ENCODE data around the gene DYRK1A. TPM values are rescaled to one million over a fixed set of nuclear protein-coding genes. Genes with fewer than 3 reads are reported as not detected.
A peak's percentile ranks its signal among the peaks of the same experiment; 100 is the strongest.
"Not testable (repeated sequence)": the region's sequence is repeated elsewhere in the genome, so short reads cannot be mapped to it uniquely, and the experiment has no call there.

The DYRK1A gene
- total RNA-seq = 100 to 1,000 TPM in 1 of 2 experiments, 10 to 100 TPM in 1; 85.6 to 108 TPM

GRCh38 chr21:37366482-37367316 is at the start of gene DYRK1A:
TSS of gene DYRK1A (plus strand) at chr21:37366773. CDS start at chr21:37420375, 53,602 bp downstream.
- Mint-ChIP-seq H3K9me3 (no peaks in the 10 kb centered on the region), H3K27ac (peak within 1 kb of the TSS; percentile 100), H3K27me3 (no peaks in the 10 kb centered on the region), H3K36me3 (ENCODE audit: low read depth) (peaks cover 16% of the 10 kb centered on the region), H3K4me1 (peaks cover 49% of the 10 kb centered on the region), H3K4me3 (peak within 1 kb of the TSS; percentile 99)
- DNase-seq = peak; percentile 99
- CTCF ChIA-PET = interaction anchor here (0.6 kb wide), 2 partner anchors 367 to 491 kb away, joined by 3 to 4 read pairs; no protein-coding TSS in a partner anchor
- POLR2A ChIA-PET = interaction anchor here (0.6 to 2.3 kb wide), 3 partner anchors 99 to 401 kb away, joined by 3 to 8 read pairs (median 4); partner anchors contain the start of gene VPS26C

GRCh38 chr21:37319551-37319950 is 47.0 kb upstream of the DYRK1A start:
- Mint-ChIP-seq H3K9me3 (peaks cover 9% of the 10 kb centered on the region), H3K27me3 (peaks cover 15% of the 10 kb centered on the region), H3K27ac (no peak overlapping the region), H3K4me3 (no peak overlapping the region), H3K4me1 (no peaks in the 10 kb centered on the region), H3K36me3 (ENCODE audit: low read depth) (peaks cover 3% of the 10 kb centered on the region)
- CTCF ChIA-PET = interaction anchor here (0.9 kb wide), 1 partner anchor 22 kb away, joined by 3 read pairs; no protein-coding TSS in a partner anchor
- DNase-seq = no peak
- POLR2A ChIA-PET = no interaction called here

GRCh38 chr21:37322084-37322483 is 44.5 kb upstream of the DYRK1A start:
- CTCF ChIA-PET = interaction anchor here (0.6 to 0.7 kb wide), 2 partner anchors 37 to 941 kb away, joined by 3 read pairs; no protein-coding TSS in a partner anchor
- Mint-ChIP-seq H3K27me3 (peaks cover 11% of the 10 kb centered on the region), H3K36me3 (ENCODE audit: low read depth) (peaks cover 3% of the 10 kb centered on the region), H3K9me3 (peaks cover 7% of the 10 kb centered on the region), H3K4me3 (no peak overlapping the region), H3K27ac (no peak overlapping the region), H3K4me1 (no peaks in the 10 kb centered on the region)
- POLR2A ChIA-PET = no interaction called here
- no peak for DNase-seq

GRCh38 chr21:37324558-37324957 is 42.0 kb upstream of the DYRK1A start:
- no peak for DNase-seq
- Mint-ChIP-seq H3K27me3 (peaks cover 11% of the 10 kb centered on the region), H3K4me1 (no peaks in the 10 kb centered on the region), H3K36me3 (ENCODE audit: low read depth) (peaks cover 1% of the 10 kb centered on the region), H3K27ac (no peak overlapping the region), H3K4me3 (no peak overlapping the region), H3K9me3 (peaks cover 4% of the 10 kb centered on the region)
- CTCF ChIA-PET = no interaction called here
- POLR2A ChIA-PET = no interaction called here

GRCh38 chr21:37328147-37328546 is 38.4 kb upstream of the DYRK1A start:
- H3K4me3 Mint-ChIP-seq; H3K9me3 Mint-ChIP-seq; H3K36me3 Mint-ChIP-seq (ENCODE audit: low read depth); H3K27ac Mint-ChIP-seq; H3K27me3 Mint-ChIP-seq; H3K4me1 Mint-ChIP-seq; POLR2A ChIA-PET; CTCF ChIA-PET; DNase-seq: not testable (repeated sequence)

- H3K27me3 Mint-ChIP-seq = peaks cover 3% of the 10 kb centered on the region
- POLR2A ChIA-PET = no interaction called here
- no peak overlapping the region for H3K27ac Mint-ChIP-seq
- DNase-seq = no peak
- no peaks in the 10 kb centered on the region for H3K4me1 Mint-ChIP-seq
- CTCF ChIA-PET = interaction anchor here (0.6 to 0.8 kb wide), 4 partner anchors 14 to 856 kb away, joined by 3 to 5 read pairs (median 4); no protein-coding TSS in a partner anchor
- no peak overlapping the region for H3K4me3 Mint-ChIP-seq
- H3K36me3 Mint-ChIP-seq (ENCODE audit: low read depth) = no peaks in the 10 kb centered on the region
- H3K9me3 Mint-ChIP-seq = no peaks in the 10 kb centered on the region
Measured at GRCh38 chr21:37331411-37331810, 35.2 kb upstream of the DYRK1A start.

GRCh38 chr21:37335053-37335452 is 31.5 kb upstream of the DYRK1A start:
- ChIA-PET CTCF (no interaction called here), POLR2A (no interaction called here)
- no peak overlapping the region for H3K4me3 Mint-ChIP-seq
- H3K27me3 Mint-ChIP-seq = peaks cover 3% of the 10 kb centered on the region
- H3K9me3 Mint-ChIP-seq = no peaks in the 10 kb centered on the region
- no peak for DNase-seq
- H3K36me3 Mint-ChIP-seq (ENCODE audit: low read depth) = no peaks in the 10 kb centered on the region
- H3K27ac Mint-ChIP-seq = no peak overlapping the region
- H3K4me1 Mint-ChIP-seq = no peaks in the 10 kb centered on the region

GRCh38 chr21:37337179-37337578 is 29.4 kb upstream of the DYRK1A start:
- DNase-seq = no peak
- POLR2A ChIA-PET = no interaction called here
- Mint-ChIP-seq H3K27me3 (peaks cover 3% of the 10 kb centered on the region), H3K36me3 (ENCODE audit: low read depth) (no peaks in the 10 kb centered on the region), H3K4me3 (no peak overlapping the region), H3K9me3 (peaks cover 7% of the 10 kb centered on the region), H3K4me1 (no peaks in the 10 kb centered on the region), H3K27ac (no peak overlapping the region)
- CTCF ChIA-PET = no interaction called here

GRCh38 chr21:37337831-37338230 is 28.7 kb upstream of the DYRK1A start:
- no peaks in the 10 kb centered on the region for H3K36me3 Mint-ChIP-seq (ENCODE audit: low read depth)
- H3K4me1 Mint-ChIP-seq = no peaks in the 10 kb centered on the region
- H3K4me3 Mint-ChIP-seq = no peak overlapping the region
- no peak overlapping the region for H3K27ac Mint-ChIP-seq
- CTCF ChIA-PET = no interaction called here
- POLR2A ChIA-PET = no interaction called here
- no peak for DNase-seq
- H3K27me3 Mint-ChIP-seq = peaks cover under 1% of the 10 kb centered on the region
- peaks cover 9% of the 10 kb centered on the region for H3K9me3 Mint-ChIP-seq

- Mint-ChIP-seq H3K9me3 (peaks cover 9% of the 10 kb centered on the region), H3K4me1 (no peaks in the 10 kb centered on the region), H3K27me3 (no peaks in the 10 kb centered on the region), H3K27ac (no peak overlapping the region), H3K36me3 (ENCODE audit: low read depth) (no peaks in the 10 kb centered on the region), H3K4me3 (no peak overlapping the region)
- POLR2A ChIA-PET = no interaction called here
- CTCF ChIA-PET = no interaction called here
- no peak for DNase-seq
Measured at GRCh38 chr21:37338671-37339551, 27.7 kb upstream of the DYRK1A start.

GRCh38 chr21:37339552-37339939 is 27.0 kb upstream of the DYRK1A start:
- no peak for DNase-seq
- POLR2A ChIA-PET = no interaction called here
- Mint-ChIP-seq H3K36me3 (ENCODE audit: low read depth) (no peaks in the 10 kb centered on the region), H3K4me3 (no peak overlapping the region), H3K9me3 (peaks cover 14% of the 10 kb centered on the region), H3K27me3 (no peaks in the 10 kb centered on the region), H3K27ac (no peak overlapping the region), H3K4me1 (no peaks in the 10 kb centered on the region)
- CTCF ChIA-PET = no interaction called here

- no peaks in the 10 kb centered on the region for H3K27me3 Mint-ChIP-seq
- no peak overlapping the region for H3K4me3 Mint-ChIP-seq
- H3K36me3 Mint-ChIP-seq (ENCODE audit: low read depth) = no peaks in the 10 kb centered on the region
- no peak overlapping the region for H3K27ac Mint-ChIP-seq
- POLR2A ChIA-PET = no interaction called here
- no peaks in the 10 kb centered on the region for H3K4me1 Mint-ChIP-seq
- CTCF ChIA-PET = no interaction called here
- no peak for DNase-seq
- peaks cover 16% of the 10 kb centered on the region for H3K9me3 Mint-ChIP-seq
Measured at GRCh38 chr21:37341254-37341960, 25.2 kb upstream of the DYRK1A start.

All from activated CD4-positive, alpha-beta T cell treated with anti-CD3 and anti-CD28 coated beads, Interleukin-2, amount 10 ng/mL, durations not matched to agents 7 days and 5 days (primary cell).